Left lung (tissue), 10 donors: ENCODE measurements around the gene SAMD3. TPM values are rescaled to one million over a fixed set of nuclear protein-coding genes. Genes with fewer than 3 reads are reported as not detected.

Experiments
- ATAC-seq: fragments of 200-7000 bp; cut with Tn5 transposase; one replicate; pipeline ENCODE4 v1.9.1; 2020; ENCODE audit warnings: moderate library complexity
- DNase-seq, 4 donors: peaks; one replicate each; pipeline ENCODE4 v3.0.0-alpha.2; 2013 to 2020
- H3K27ac ChIP-seq, 2 donors: fragments of 200-600 bp; sonication (generic) in 1 of 2; one replicate each; pipeline versions ENCODE4 v1.5.0 to v1.8.0; 2020 to 2021
- H3K27me3 ChIP-seq, 2 donors: fragments of 200-600 bp; sonication (generic) in 1 of 2; one replicate each; pipeline versions ENCODE4 v1.5.0 to v1.8.0; 2020 to 2021
- H3K36me3 ChIP-seq, 2 donors: fragments of 200-600 bp; sonication (generic) in 1 of 2; one replicate each; pipeline versions ENCODE4 v1.5.0 to v1.8.0; 2020 to 2021
- H3K4me1 ChIP-seq, 2 donors: fragments of 200-600 bp; one replicate each; pipeline ENCODE4 v1.8.0; 2021
- H3K4me3 ChIP-seq, 2 donors: fragments of 200-600 bp; sonication (generic) in 1 of 2; one replicate each; pipeline versions ENCODE4 v1.5.0 to v1.8.0; 2020 to 2021; ENCODE audit warnings: mild to moderate bottlenecking in 1 of 2
- H3K9me3 ChIP-seq, 2 donors: fragments of 200-600 bp; sonication (generic) in 1 of 2; one replicate each; pipeline versions ENCODE4 v1.5.0 to v1.8.0; 2020 to 2021
- intact Hi-C, 2 donors: fragments of 100-400 bp; cut with DNase I; formaldehyde crosslinking; loops; one replicate each; pipeline versions ENCODE4 v1.11.2 to v1.14.2; 2022
- polyA plus RNA-seq, 6 donors: library from polyadenylated mRNA; unstranded; fragments of 120-200 nt; gene quantifications; one replicate each; pipeline ENCODE4 v1.2.1, GENCODE V29; 2013; ENCODE audit not compliant: insufficient read length in 6 of 6
- total RNA-seq, 2 donors: library from RNA; stranded (reverse); fragmentation: NEBNext Ultra II Directional; extraction: Animal tissue kit (Norgen Biotek cat#: 25700); gene quantifications; one replicate each; pipeline ENCODE4 v1.2.1, GENCODE V29; 2021
- TF ChIP-seq, protein P1 (sequence below), 2 donors: fragments of 200-600 bp; sonication (generic) in 1 of 2; IDR thresholded peaks; one replicate each; pipeline versions ENCODE4 v1.5.0 to v1.8.0; 2021; ENCODE audit warnings: antibody characterized with exemption in 2 of 2
- donor health status: DM: no; HTN: yes; CAD: no.
- donor health status: DM: no; HTN: no; CAD: no.

Gene SAMD3
- total and polyA plus RNA-seq, 8 donors = 0.56 to 2.7 (median 1.4) TPM

- TF ChIP-seq, protein P1, sequence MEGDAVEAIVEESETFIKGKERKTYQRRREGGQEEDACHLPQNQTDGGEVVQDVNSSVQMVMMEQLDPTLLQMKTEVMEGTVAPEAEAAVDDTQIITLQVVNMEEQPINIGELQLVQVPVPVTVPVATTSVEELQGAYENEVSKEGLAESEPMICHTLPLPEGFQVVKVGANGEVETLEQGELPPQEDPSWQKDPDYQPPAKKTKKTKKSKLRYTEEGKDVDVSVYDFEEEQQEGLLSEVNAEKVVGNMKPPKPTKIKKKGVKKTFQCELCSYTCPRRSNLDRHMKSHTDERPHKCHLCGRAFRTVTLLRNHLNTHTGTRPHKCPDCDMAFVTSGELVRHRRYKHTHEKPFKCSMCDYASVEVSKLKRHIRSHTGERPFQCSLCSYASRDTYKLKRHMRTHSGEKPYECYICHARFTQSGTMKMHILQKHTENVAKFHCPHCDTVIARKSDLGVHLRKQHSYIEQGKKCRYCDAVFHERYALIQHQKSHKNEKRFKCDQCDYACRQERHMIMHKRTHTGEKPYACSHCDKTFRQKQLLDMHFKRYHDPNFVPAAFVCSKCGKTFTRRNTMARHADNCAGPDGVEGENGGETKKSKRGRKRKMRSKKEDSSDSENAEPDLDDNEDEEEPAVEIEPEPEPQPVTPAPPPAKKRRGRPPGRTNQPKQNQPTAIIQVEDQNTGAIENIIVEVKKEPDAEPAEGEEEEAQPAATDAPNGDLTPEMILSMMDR (IDR thresholded peaks at IDR 0.05) = no peak
- Histone ChIP-seq H3K36me3 (no peaks in the 10 kb centered on the region), H3K4me1 (no peaks in the 10 kb centered on the region), H3K9me3 (no peaks in the 10 kb centered on the region), H3K27me3 (no peaks in the 10 kb centered on the region), H3K4me3 (no peak overlapping the region), H3K27ac (no peak overlapping the region)
- DNase-seq = no peak
- no peak for ATAC-seq
- intact Hi-C loops = no loop called here
These were observed 4.6 kb downstream of the SAMD3 start for GRCh38 chr6:130218134-130218533.

DNA sequence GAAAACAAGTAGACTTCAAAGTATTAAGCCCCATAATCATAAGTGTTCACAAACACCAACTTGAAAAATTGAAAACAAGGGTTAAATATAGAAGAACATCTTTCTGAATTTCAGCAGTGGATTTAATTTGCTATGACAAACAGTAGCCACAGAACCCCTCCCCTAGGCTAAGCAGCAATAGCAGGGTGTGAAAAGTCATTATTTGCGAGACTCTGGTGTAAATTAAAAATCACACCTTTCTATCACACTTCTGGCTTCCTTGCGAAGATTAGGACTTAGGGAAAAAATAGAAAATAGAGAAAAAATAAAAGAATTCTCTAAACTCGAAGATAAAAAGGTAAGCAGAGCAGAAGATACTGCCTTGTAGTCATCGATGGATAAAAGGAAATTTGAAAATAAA is 6.1 kb downstream of the SAMD3 start:
- Histone ChIP-seq H3K4me1 (no peaks in the 10 kb centered on the region), H3K9me3 (no peaks in the 10 kb centered on the region), H3K36me3 (no peaks in the 10 kb centered on the region), H3K27ac (no peak overlapping the region), H3K4me3 (no peak overlapping the region), H3K27me3 (no peaks in the 10 kb centered on the region)
- intact Hi-C loops = no loop called here
- TF ChIP-seq, protein P1 (IDR thresholded peaks at IDR 0.05) = no peak
- ATAC-seq (no peak), DNase-seq (no peak)

GRCh38 chr6:130215526-130215925 is 7.2 kb downstream of the SAMD3 start:
- ATAC-seq (no peak), DNase-seq (no peak)
- Histone ChIP-seq H3K36me3 (no peaks in the 10 kb centered on the region), H3K27me3 (no peaks in the 10 kb centered on the region), H3K27ac (no peak overlapping the region), H3K9me3 (no peaks in the 10 kb centered on the region), H3K4me3 (no peak overlapping the region), H3K4me1 (no peaks in the 10 kb centered on the region)
- TF ChIP-seq, protein P1 (IDR thresholded peaks at IDR 0.05) = no peak
- intact Hi-C loops = no loop called here

DNA sequence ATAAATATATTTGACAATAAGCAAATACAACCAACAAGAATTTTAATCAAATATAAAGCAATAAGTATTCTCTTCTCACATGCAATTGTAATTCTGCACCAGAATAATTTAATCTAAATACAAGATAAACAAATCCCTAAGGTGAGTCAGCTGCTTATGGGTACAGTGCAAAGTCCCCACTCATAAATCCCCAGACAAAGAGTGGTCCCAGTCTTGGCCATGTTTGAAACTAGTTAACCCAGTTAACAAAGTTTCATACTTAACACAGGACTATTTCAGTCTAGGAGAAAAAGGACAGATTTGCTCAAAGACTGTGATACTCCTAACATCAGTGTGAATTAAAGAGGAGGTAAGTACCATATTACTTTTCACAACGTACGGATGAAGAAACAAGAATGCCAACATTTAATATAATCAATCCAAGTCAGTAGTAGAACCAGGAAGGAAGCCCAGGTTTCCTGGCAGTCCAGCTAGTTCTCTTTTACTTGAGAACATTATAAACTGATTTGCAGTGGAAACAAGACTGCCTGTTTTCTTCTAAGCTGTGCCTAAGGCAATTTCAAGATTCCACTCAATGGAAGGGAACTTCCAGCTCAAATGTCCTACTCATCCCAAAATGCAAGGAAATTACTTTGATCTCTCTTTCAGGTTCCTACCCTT is 10.4 kb downstream of the SAMD3 start:
- DNase-seq (no peak), ATAC-seq (no peak)
- H3K4me1 ChIP-seq = no peaks in the 10 kb centered on the region
- TF ChIP-seq, protein P1 (IDR thresholded peaks at IDR 0.05) = no peak
- no peaks in the 10 kb centered on the region for H3K9me3 ChIP-seq
- no peak overlapping the region for H3K27ac ChIP-seq
- intact Hi-C loops = no loop called here
- no peak overlapping the region for H3K4me3 ChIP-seq
- no peaks in the 10 kb centered on the region for H3K36me3 ChIP-seq
- H3K27me3 ChIP-seq = no peaks in the 10 kb centered on the region

DNA sequence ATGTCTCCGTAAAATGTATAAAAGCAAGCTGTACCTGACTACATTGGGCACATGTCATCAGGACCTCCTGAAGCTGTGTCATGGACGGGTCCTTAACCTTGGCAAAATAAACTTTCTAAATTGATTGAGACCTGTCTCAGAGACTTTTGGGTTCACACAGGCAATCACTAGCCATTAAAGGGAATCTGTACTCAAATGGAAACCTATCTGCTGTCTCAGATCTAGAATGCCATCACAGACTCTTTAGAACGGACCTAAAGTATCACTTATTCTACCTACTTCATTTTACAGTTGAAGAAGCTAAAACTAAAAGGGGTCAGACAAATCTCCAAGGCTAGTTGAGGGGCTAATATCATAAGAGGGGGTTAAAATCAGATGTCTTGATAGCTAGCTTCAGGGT is 11.1 kb downstream of the SAMD3 start:
- no peaks in the 10 kb centered on the region for H3K4me1 ChIP-seq
- no peaks in the 10 kb centered on the region for H3K9me3 ChIP-seq
- no peaks in the 10 kb centered on the region for H3K27me3 ChIP-seq
- no peaks in the 10 kb centered on the region for H3K36me3 ChIP-seq
- no peak overlapping the region for H3K27ac ChIP-seq
- no peak for DNase-seq
- intact Hi-C loops = no loop called here
- TF ChIP-seq, protein P1 (IDR thresholded peaks at IDR 0.05) = no peak
- ATAC-seq = no peak
- no peak overlapping the region for H3K4me3 ChIP-seq
